IMR-90 (cell line): ENCODE measurements around the gene DLAT. TPM values are rescaled to one million over a fixed set of nuclear protein-coding genes. Genes with fewer than 3 reads are reported as not detected.

Source experiments
- ATAC-seq: fragments of 200-7000 bp; cut with Tn5 transposase; 2 replicates; pipeline ENCODE4 v1.9.1; 2020; ENCODE audit warnings: low read depth, mild to moderate bottlenecking, moderate library complexity
- BruUV-seq: library from RNA; stranded (reverse); fragments of 400-500 nt; replicated peaks from 2 replicates; lab custom pipeline; 2021; lab: Mats Ljungman, UMichigan
- CTCF ChIA-PET: fragments of 300-600 bp; formaldehyde crosslinking; extraction: SDS; loops from one replicate; lab custom pipeline; 2021; ENCODE audit warnings: antibody characterized with exemption; lab: Yijun Ruan, JAX
- POLR2A ChIA-PET: fragments of 300-600 bp; sonication (Branson Sonifier 250); formaldehyde crosslinking; loops from one replicate; lab custom pipeline; 2022; ENCODE audit warnings: antibody characterized with exemption; ENCODE audit not compliant: unreplicated experiment; lab: Charles Lee
- DNase-seq: peaks from one replicate; pipeline ENCODE4 v3.0.0; 2013
- H2AFZ ChIP-seq: replicated peaks from 2 replicates; pipeline ENCODE3; 2013; ENCODE audit warnings: low read length, mild to moderate bottlenecking; ENCODE audit not compliant: poor library complexity
- H2AK5ac ChIP-seq: 2 replicates; pipeline ENCODE4 v1.6.1; 2013; ENCODE audit warnings: low read depth, low read length, inconsistent platforms
- H2AK9ac ChIP-seq: replicated peaks from 2 replicates; pipeline ENCODE3; 2013; ENCODE audit warnings: mild to moderate bottlenecking, low read depth, low read length, moderate library complexity; ENCODE audit not compliant: poor library complexity
- H2BK120ac ChIP-seq: 2 replicates; pipeline ENCODE4 v1.6.1; 2013; ENCODE audit warnings: low read depth, low read length, inconsistent platforms
- H2BK15ac ChIP-seq: 3 replicates; pipeline ENCODE4 v1.6.1; 2013; ENCODE audit warnings: low read depth, low read length, inconsistent platforms
- H2BK20ac ChIP-seq: 2 replicates; pipeline ENCODE4 v1.6.1; 2013; ENCODE audit warnings: low read depth, mild to moderate bottlenecking, inconsistent platforms, low read length, moderate library complexity
- H2BK5ac ChIP-seq: 2 replicates; pipeline ENCODE4 v1.6.1; 2013; ENCODE audit warnings: mild to moderate bottlenecking, low read depth, low read length, inconsistent platforms; ENCODE audit not compliant: poor library complexity, severe bottlenecking
- H3K14ac ChIP-seq: replicated peaks from 2 replicates; pipeline ENCODE4 v1.6.1; 2013; ENCODE audit warnings: low read depth, low read length, inconsistent platforms
- H3K18ac ChIP-seq: 2 replicates; pipeline ENCODE4 v1.6.1; 2013; ENCODE audit warnings: low read depth, low read length, control low read depth
- H3K23ac ChIP-seq: 2 replicates; pipeline ENCODE4 v1.6.1; 2013; ENCODE audit warnings: low read depth, low read length, inconsistent platforms
- H3K27ac ChIP-seq: 2 replicates; pipeline ENCODE4 v1.5.1; 2013; ENCODE audit warnings: mild to moderate bottlenecking, control low read depth, low read length; ENCODE audit not compliant: insufficient read depth
- H3K27me3 ChIP-seq: 2 replicates; pipeline ENCODE4 v1.6.1; 2013; ENCODE audit warnings: low read length; ENCODE audit not compliant: control insufficient read depth, insufficient read depth
- H3K36me3 ChIP-seq: 2 replicates; pipeline ENCODE4 v1.6.1; 2013; ENCODE audit warnings: low read length, mixed read lengths; ENCODE audit not compliant: control insufficient read depth, insufficient read depth
- H3K4ac ChIP-seq: 2 replicates; pipeline ENCODE4 v1.6.1; 2013; ENCODE audit warnings: low read depth, low read length, inconsistent platforms
- H3K4me1 ChIP-seq: 2 replicates; pipeline ENCODE4 v1.6.1; 2013; ENCODE audit warnings: low read length, mixed read lengths; ENCODE audit not compliant: control insufficient read depth, insufficient read depth
- H3K4me2 ChIP-seq: 2 replicates; pipeline ENCODE4 v1.6.1; 2013; ENCODE audit warnings: low read depth, mild to moderate bottlenecking, control low read depth, low read length, moderate library complexity
- H3K4me3 ChIP-seq: 2 replicates; pipeline ENCODE4 v1.5.1; 2013; ENCODE audit warnings: low read depth, mild to moderate bottlenecking, control low read depth, low read length, moderate library complexity; ENCODE audit not compliant: insufficient read depth
- H3K56ac ChIP-seq: 2 replicates; pipeline ENCODE4 v1.6.1; 2013; ENCODE audit warnings: low read length, inconsistent platforms; ENCODE audit not compliant: insufficient read depth; ENCODE audit errors: extremely low read depth
- H3K79me1 ChIP-seq, 2 experiments: 2 replicates each; pipeline ENCODE4 v1.6.1; 2013; ENCODE audit warnings: low read length in 2 of 2, inconsistent platforms in 1 of 2, low read depth in 1 of 2
- H3K9ac ChIP-seq: 2 replicates; pipeline ENCODE4 v1.6.1; 2013; ENCODE audit warnings: low read depth, low read length, control low read depth
- H3K9me1 ChIP-seq: 2 replicates; pipeline ENCODE4 v1.6.1; 2013; ENCODE audit warnings: low read length, inconsistent platforms; ENCODE audit not compliant: insufficient read depth
- H3K9me3 ChIP-seq: 2 replicates; pipeline ENCODE4 v1.6.1; 2013; ENCODE audit warnings: low read length; ENCODE audit not compliant: control insufficient read depth, insufficient read depth
- H4K20me1 ChIP-seq: 2 replicates; pipeline ENCODE4 v1.6.1; 2013; ENCODE audit warnings: low read length, inconsistent platforms; ENCODE audit not compliant: insufficient read depth
- H4K5ac ChIP-seq: 2 replicates; pipeline ENCODE4 v1.6.1; 2013; ENCODE audit warnings: mild to moderate bottlenecking, low read depth, low read length, control low read depth
- H4K8ac ChIP-seq, 2 experiments: 2 replicates each; pipeline ENCODE4 v1.6.1; 2013; ENCODE audit warnings: low read depth in 2 of 2, low read length in 2 of 2, control low read depth in 1 of 2, inconsistent platforms in 1 of 2
- H4K91ac ChIP-seq: 2 replicates; pipeline ENCODE4 v1.6.1; 2013; ENCODE audit warnings: low read depth, low read length, inconsistent platforms; ENCODE audit not compliant: insufficient read depth
- BHLHE40 ChIP-seq: fragments of 150-350 bp; IDR thresholded peaks from 2 replicates; pipeline ENCODE4 v1.6.1; 2016; ENCODE audit warnings: mild to moderate bottlenecking, low read depth, low read length
- CEBPB ChIP-seq: IDR thresholded peaks from 2 replicates; pipeline ENCODE4 v1.6.1; 2012; ENCODE audit warnings: low read depth, low read length, improper control_type of control experiment
- CHD1 ChIP-seq: IDR thresholded peaks from 2 replicates; pipeline ENCODE4 v1.6.1; 2012; ENCODE audit warnings: low read depth, low read length, improper control_type of control experiment
- FOS ChIP-seq: fragments of 150-350 bp; IDR thresholded peaks from 2 replicates; pipeline ENCODE4 v1.6.1; 2016; ENCODE audit warnings: low read depth, low read length
- MAFK ChIP-seq: IDR thresholded peaks from 2 replicates; pipeline ENCODE4 v1.6.1; 2012; ENCODE audit warnings: low read depth, low read length, improper control_type of control experiment
- MAZ ChIP-seq: IDR thresholded peaks from 2 replicates; pipeline ENCODE4 v1.6.1; 2012; ENCODE audit warnings: low read depth, mild to moderate bottlenecking, low read length, improper control_type of control experiment, moderate library complexity, borderline replicate concordance
- MXI1 ChIP-seq: IDR thresholded peaks from 2 replicates; pipeline ENCODE4 v1.6.1; 2012; ENCODE audit warnings: low read depth, mild to moderate bottlenecking, low read length, moderate library complexity, borderline replicate concordance
- NFE2L2 ChIP-seq: fragments of 150-350 bp; IDR thresholded peaks from 2 replicates; pipeline ENCODE4 v1.6.1; 2016; ENCODE audit warnings: low read depth, mild to moderate bottlenecking, low read length
- POLR2A ChIP-seq: IDR thresholded peaks from 2 replicates; pipeline ENCODE4 v1.6.1; 2012; ENCODE audit warnings: mild to moderate bottlenecking, low read depth, low read length
- RAD21 ChIP-seq: IDR thresholded peaks from 2 replicates; pipeline ENCODE4 v1.6.1; 2012; ENCODE audit warnings: low read length, improper control_type of control experiment
- RCOR1 ChIP-seq: IDR thresholded peaks from 2 replicates; pipeline ENCODE4 v1.6.1; 2012; ENCODE audit warnings: mild to moderate bottlenecking, low read length, improper control_type of control experiment; ENCODE audit not compliant: insufficient replicate concordance
- RFX5 ChIP-seq: IDR thresholded peaks from 2 replicates; pipeline ENCODE4 v1.8.0; 2012; ENCODE audit warnings: low read depth, mild to moderate bottlenecking, low read length, moderate library complexity
- SMC3 ChIP-seq: fragments of 150-350 bp; IDR thresholded peaks from 2 replicates; pipeline ENCODE4 v1.6.1; 2016; ENCODE audit warnings: low read depth, mild to moderate bottlenecking, antibody characterized with exemption, low read length, moderate library complexity
- USF2 ChIP-seq: fragments of 150-350 bp; IDR thresholded peaks from 2 replicates; pipeline ENCODE4 v1.6.1; 2017; ENCODE audit warnings: mild to moderate bottlenecking, antibody characterized with exemption, low read length, low read depth
- WGBS, 2 experiments: methylation state at CpG; one replicate each; pipeline versions ENCODE4 v1.1.5 to v1.1.7; 2013; ENCODE audit warnings: missing lambda C conversion rate in 2 of 2; ENCODE audit not compliant: insufficient read length in 1 of 2; ENCODE audit errors: extremely low coverage in 2 of 2; 5-methylcytosine and 5-hydroxymethylcytosine counted together
- dilution Hi-C: fragments of 300-500 bp; cut with HindIII; formaldehyde crosslinking; loops from one replicate; pipeline ENCODE4 v1.14.3; 2018; ENCODE audit warnings: low sequenced_read_pairs; ENCODE audit not compliant: unreplicated experiment
- in situ Hi-C: fragments of 300-500 bp; cut with MboI; formaldehyde crosslinking; loops from 3 replicates; pipeline ENCODE4 v1.14.3; 2019; ENCODE audit warnings: low sequenced_read_pairs, inconsistent platforms, mixed read lengths
- intact Hi-C: fragments of 100-400 bp; cut with micrococcal nuclease; formaldehyde crosslinking; loops from 2 replicates; pipeline ENCODE4 v1.10.0; 2022
- polyA plus RNA-seq, 3 experiments: library from polyadenylated mRNA; depleted of rRNA; stranded (reverse); fragments of >200 nt; gene quantifications; 2 replicates each; pipeline ENCODE4 v1.2.3, GENCODE V29; 2012; ENCODE audit warnings: low replicate concordance in 1 of 3
- total RNA-seq: library from RNA; depleted of rRNA; stranded (reverse); fragments of >200 nt; gene quantifications from 2 replicates; pipeline ENCODE4 v1.2.3, GENCODE V29; 2012
- TF ChIP-seq, protein P1 (sequence below): fragments of 150-350 bp; IDR thresholded peaks from 2 replicates; pipeline ENCODE4 v1.6.1; 2016; ENCODE audit warnings: low read depth, mild to moderate bottlenecking, low read length, moderate library complexity, borderline replicate concordance
- TF ChIP-seq, protein P2 (sequence below): conservative IDR thresholded peaks from 2 replicates; pipeline ENCODE4 v1.5.1; 2012; ENCODE audit warnings: mild to moderate bottlenecking, low read depth, low read length, improper control_type of control experiment

DLAT gene
- total and polyA plus RNA-seq, 2 of the 4 experiments (the other 2 are of a cell fraction): 15.5 to 27.2 TPM

DNA sequence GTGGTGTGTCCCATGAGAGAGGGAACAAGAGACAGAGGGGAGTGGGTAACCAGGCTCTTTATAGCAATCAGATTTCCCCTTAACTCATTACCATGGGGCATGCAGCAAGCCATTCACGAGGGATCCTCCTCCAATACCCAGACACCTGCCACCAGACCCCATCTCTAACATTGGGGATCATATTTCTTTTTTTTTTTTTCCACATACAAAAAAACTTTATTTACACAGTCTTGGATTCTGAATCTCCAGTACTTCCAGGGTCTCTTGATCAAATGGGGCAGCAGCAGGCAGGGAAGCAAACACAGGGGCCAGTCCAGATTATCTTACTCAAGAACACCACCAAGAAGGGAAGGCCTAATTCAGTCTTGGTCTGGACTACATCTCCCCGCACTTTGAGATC lies 4.3 kb downstream of the DLAT start:
- no peak overlapping the region for H2BK120ac ChIP-seq
- CTCF ChIA-PET: no interaction called here
- no TSS peak for BruUV-seq

More for the DNA sequence above, 4.3 kb downstream of the DLAT start:
- no peak overlapping the region for H2BK20ac ChIP-seq
- no peak overlapping the region for H3K4me2 ChIP-seq
- no peak overlapping the region for H3K4ac ChIP-seq
- WGBS, 2 experiments: 80% methylated on average over 1 of the region's 2 CpGs; no CpG with 5 or more reads in 1 of the 2 experiments
- H3K27me3 ChIP-seq: no peaks in the 10 kb centered on the region
- no peak overlapping the region for H3K9ac ChIP-seq
- H2BK15ac ChIP-seq: no peak overlapping the region
- H3K23ac ChIP-seq: no peak overlapping the region
- H2BK5ac ChIP-seq: no peak overlapping the region
- H3K9me1 ChIP-seq: no peaks in the 10 kb centered on the region
- no peak overlapping the region for H3K14ac ChIP-seq
- H3K9me3 ChIP-seq: no peaks in the 10 kb centered on the region
- POLR2A ChIA-PET: no interaction called here
- TF ChIP-seq NFE2L2 (no peak), MXI1 (no peak), FOS (no peak), SMC3 (no peak), MAFK (no peak), RCOR1 (no peak), CEBPB (no peak), BHLHE40 (no peak), POLR2A (no peak), USF2 (no peak), MAZ (no peak), CHD1 (no peak), RFX5 (no peak), RAD21 (no peak)
- TF ChIP-seq, protein P1, sequence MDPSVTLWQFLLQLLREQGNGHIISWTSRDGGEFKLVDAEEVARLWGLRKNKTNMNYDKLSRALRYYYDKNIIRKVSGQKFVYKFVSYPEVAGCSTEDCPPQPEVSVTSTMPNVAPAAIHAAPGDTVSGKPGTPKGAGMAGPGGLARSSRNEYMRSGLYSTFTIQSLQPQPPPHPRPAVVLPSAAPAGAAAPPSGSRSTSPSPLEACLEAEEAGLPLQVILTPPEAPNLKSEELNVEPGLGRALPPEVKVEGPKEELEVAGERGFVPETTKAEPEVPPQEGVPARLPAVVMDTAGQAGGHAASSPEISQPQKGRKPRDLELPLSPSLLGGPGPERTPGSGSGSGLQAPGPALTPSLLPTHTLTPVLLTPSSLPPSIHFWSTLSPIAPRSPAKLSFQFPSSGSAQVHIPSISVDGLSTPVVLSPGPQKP: no peak
- TF ChIP-seq, protein P2, sequence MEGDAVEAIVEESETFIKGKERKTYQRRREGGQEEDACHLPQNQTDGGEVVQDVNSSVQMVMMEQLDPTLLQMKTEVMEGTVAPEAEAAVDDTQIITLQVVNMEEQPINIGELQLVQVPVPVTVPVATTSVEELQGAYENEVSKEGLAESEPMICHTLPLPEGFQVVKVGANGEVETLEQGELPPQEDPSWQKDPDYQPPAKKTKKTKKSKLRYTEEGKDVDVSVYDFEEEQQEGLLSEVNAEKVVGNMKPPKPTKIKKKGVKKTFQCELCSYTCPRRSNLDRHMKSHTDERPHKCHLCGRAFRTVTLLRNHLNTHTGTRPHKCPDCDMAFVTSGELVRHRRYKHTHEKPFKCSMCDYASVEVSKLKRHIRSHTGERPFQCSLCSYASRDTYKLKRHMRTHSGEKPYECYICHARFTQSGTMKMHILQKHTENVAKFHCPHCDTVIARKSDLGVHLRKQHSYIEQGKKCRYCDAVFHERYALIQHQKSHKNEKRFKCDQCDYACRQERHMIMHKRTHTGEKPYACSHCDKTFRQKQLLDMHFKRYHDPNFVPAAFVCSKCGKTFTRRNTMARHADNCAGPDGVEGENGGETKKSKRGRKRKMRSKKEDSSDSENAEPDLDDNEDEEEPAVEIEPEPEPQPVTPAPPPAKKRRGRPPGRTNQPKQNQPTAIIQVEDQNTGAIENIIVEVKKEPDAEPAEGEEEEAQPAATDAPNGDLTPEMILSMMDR: no peak
- H2AK9ac ChIP-seq: no peak overlapping the region
- DNase-seq (no peak), ATAC-seq (no peak)
- H4K5ac ChIP-seq: no peak overlapping the region
- in situ Hi-C loops: no loop called here
- H3K36me3 ChIP-seq: peaks cover 27% of the 10 kb centered on the region
- dilution Hi-C loops: no loop called here
- no peaks in the 10 kb centered on the region for H4K20me1 ChIP-seq
- no peak overlapping the region for H4K8ac ChIP-seq
- no peak overlapping the region for H3K27ac ChIP-seq
- intact Hi-C loops: no loop called here
- peaks cover 14 to 32% of the 10 kb centered on the region in 2 experiments for H3K79me1 ChIP-seq
- H3K4me3 ChIP-seq: no peak overlapping the region
- H4K91ac ChIP-seq: no peak overlapping the region
- no peak overlapping the region for H2AFZ ChIP-seq
- H2AK5ac ChIP-seq: no peak overlapping the region
- H3K4me1 ChIP-seq: no peaks in the 10 kb centered on the region
- H3K56ac ChIP-seq: no peak overlapping the region
- no peak overlapping the region for H3K18ac ChIP-seq
